Sigmoid colon (tissue), 7 donors: ENCODE results near the gene PIGN. TPM values are rescaled to one million over a fixed set of nuclear protein-coding genes. Genes with fewer than 3 reads are reported as not detected.
"Not testable (repeated sequence)": the region's sequence is repeated elsewhere in the genome, so short reads cannot be mapped to it uniquely, and the experiment has no call there.

Experiments used
- DNase-seq: peaks from one replicate; pipeline ENCODE4 v3.0.0-alpha.2; 2019
- H3K27ac ChIP-seq, 4 donors: fragments of 200-600 bp; sonication (generic); one replicate each; pipeline ENCODE4 v1.5.1; 2016 to 2019; ENCODE audit warnings: mild to moderate bottlenecking in 1 of 4
- H3K27me3 ChIP-seq, 3 donors: fragments of 200-600 bp; sonication (generic); one replicate each; pipeline ENCODE4 v1.5.1; 2019; ENCODE audit warnings: mild to moderate bottlenecking in 1 of 3
- H3K36me3 ChIP-seq, 4 donors: fragments of 200-600 bp; sonication (generic); one replicate each; pipeline ENCODE4 v1.5.1; 2016 to 2019
- H3K4me1 ChIP-seq, 4 donors: fragments of 200-600 bp; sonication (generic); one replicate each; pipeline ENCODE4 v1.5.1; 2017 to 2019
- H3K4me3 ChIP-seq, 4 donors: fragments of 200-600 bp; sonication (generic); one replicate each; pipeline ENCODE4 v1.5.1; 2017 to 2019; ENCODE audit warnings: mild to moderate bottlenecking in 2 of 4, moderate library complexity in 1 of 4
- H3K9me3 ChIP-seq, 4 donors: fragments of 200-600 bp in 3 of 4; sonication (generic) in 3 of 4; one replicate each; pipeline versions ENCODE4 v1.5.1 to v1.6.1; 2013 to 2019
- EP300 ChIP-seq, 4 donors: sonication (generic); formaldehyde crosslinking; IDR thresholded peaks; one replicate each; pipeline ENCODE4 v1.6.1; 2017; ENCODE audit warnings: antibody characterized with exemption in 4 of 4
- POLR2A ChIP-seq, 2 donors: fragments of 450-650 bp; IDR thresholded peaks; one replicate each; pipeline ENCODE4 v1.6.1; 2016; ENCODE audit warnings: antibody characterized with exemption in 2 of 2, mild to moderate bottlenecking in 2 of 2, moderate library complexity in 2 of 2
- POLR2AphosphoS5 ChIP-seq, 4 donors: sonication (generic); formaldehyde crosslinking; IDR thresholded peaks; one replicate each; pipeline ENCODE4 v1.6.1; 2017; ENCODE audit warnings: antibody characterized with exemption in 4 of 4
- WGBS, 2 donors: extraction: QIAGEN DNeasy Blood & Tissue Kit; methylation state at CpG; one replicate each; pipeline ENCODE4 v1.1.7; 2013; 5-methylcytosine and 5-hydroxymethylcytosine counted together
- intact Hi-C: fragments of 100-400 bp; cut with DNase I; formaldehyde crosslinking; loops from one replicate; pipeline ENCODE4 v1.15.1; 2023
- polyA plus RNA-seq, 3 donors: library from polyadenylated mRNA; stranded (reverse); fragments of 200-250 nt; gene quantifications; one replicate each; pipeline ENCODE4 v1.2.3, GENCODE V29; 2013
- total RNA-seq, 4 donors: library from RNA; depleted of rRNA; stranded (reverse); fragments of >200 nt; gene quantifications; one replicate each; pipeline ENCODE4 v1.1.0, GENCODE V29; 2016
- TF ChIP-seq, protein P1 (sequence below), 4 experiments: fragments of 450-650 bp in 3 of 4; fragments of 200-600 bp in 1 of 4; IDR thresholded peaks; one replicate each; pipeline ENCODE4 v1.5.1; 2016 to 2019; ENCODE audit warnings: antibody characterized with exemption in 4 of 4, mild to moderate bottlenecking in 3 of 4, moderate library complexity in 2 of 4
- donor health status: healthy with polysubstance abuse.
- donor health status: Bipolar disorder and iron deficiency.
- donor health status: healthy.

Gene PIGN
- total and polyA plus RNA-seq, 7 donors: 3.0 to 23.2 (median 18.4) TPM

GRCh38 chr18:62172298-62172697 lies 14.6 kb downstream of the PIGN start:
- DNase-seq: no peak
- no peak overlapping the region for H3K27ac ChIP-seq
- no peaks in the 10 kb centered on the region for H3K9me3 ChIP-seq
- no peak overlapping the region for H3K4me3 ChIP-seq
- no peaks in the 10 kb centered on the region for H3K4me1 ChIP-seq
- TF ChIP-seq, protein P1, sequence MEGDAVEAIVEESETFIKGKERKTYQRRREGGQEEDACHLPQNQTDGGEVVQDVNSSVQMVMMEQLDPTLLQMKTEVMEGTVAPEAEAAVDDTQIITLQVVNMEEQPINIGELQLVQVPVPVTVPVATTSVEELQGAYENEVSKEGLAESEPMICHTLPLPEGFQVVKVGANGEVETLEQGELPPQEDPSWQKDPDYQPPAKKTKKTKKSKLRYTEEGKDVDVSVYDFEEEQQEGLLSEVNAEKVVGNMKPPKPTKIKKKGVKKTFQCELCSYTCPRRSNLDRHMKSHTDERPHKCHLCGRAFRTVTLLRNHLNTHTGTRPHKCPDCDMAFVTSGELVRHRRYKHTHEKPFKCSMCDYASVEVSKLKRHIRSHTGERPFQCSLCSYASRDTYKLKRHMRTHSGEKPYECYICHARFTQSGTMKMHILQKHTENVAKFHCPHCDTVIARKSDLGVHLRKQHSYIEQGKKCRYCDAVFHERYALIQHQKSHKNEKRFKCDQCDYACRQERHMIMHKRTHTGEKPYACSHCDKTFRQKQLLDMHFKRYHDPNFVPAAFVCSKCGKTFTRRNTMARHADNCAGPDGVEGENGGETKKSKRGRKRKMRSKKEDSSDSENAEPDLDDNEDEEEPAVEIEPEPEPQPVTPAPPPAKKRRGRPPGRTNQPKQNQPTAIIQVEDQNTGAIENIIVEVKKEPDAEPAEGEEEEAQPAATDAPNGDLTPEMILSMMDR (IDR thresholded peaks at IDR 0.05): no peak
- TF ChIP-seq EP300 (IDR thresholded peaks at IDR 0.05): no peak
- TF ChIP-seq POLR2A (IDR thresholded peaks at IDR 0.05): no peak
- no peak for TF ChIP-seq POLR2AphosphoS5 (IDR thresholded peaks at IDR 0.05)
- no peaks in the 10 kb centered on the region for H3K27me3 ChIP-seq
- H3K36me3 ChIP-seq: no peaks in the 10 kb centered on the region
- intact Hi-C loops: no loop called here

GRCh38 chr18:62170857-62171256 lies 16.0 kb downstream of the PIGN start:
- WGBS, 2 donors: 96 to 98% methylated on average over 1 of the region's 1 CpG
- intact Hi-C loops: no loop called here
- no peaks in the 10 kb centered on the region for H3K27me3 ChIP-seq

DNA sequence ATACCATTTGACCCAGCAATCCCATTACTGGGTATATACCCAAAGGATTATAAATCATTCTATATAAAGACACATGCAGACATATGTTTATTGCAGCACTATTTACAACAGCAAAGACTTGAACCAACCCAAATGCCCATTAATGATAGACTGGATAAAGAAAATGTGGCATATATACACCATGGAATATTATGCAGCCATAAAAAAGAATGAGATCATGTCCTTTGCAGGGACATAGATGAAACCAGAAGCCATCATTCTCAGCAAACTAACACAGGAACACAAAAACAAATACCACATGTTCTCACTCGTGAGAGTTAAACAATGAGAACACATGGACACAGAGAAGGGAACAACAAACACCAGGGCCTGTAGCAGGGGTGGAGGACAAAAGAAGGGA lies 20.3 kb downstream of the PIGN start:
- H3K9me3 ChIP-seq, H3K4me3 ChIP-seq, H3K4me1 ChIP-seq, H3K27ac ChIP-seq, intact Hi-C loops, DNase-seq, H3K36me3 ChIP-seq, H3K27me3 ChIP-seq: not testable (repeated sequence)
- WGBS, 2 donors: 89 to 92% methylated on average over 1 of the region's 1 CpG

More at GRCh38 chr18:62170857-62171256, 16.0 kb downstream of the PIGN start:
- Histone ChIP-seq H3K4me1 (no peaks in the 10 kb centered on the region), H3K9me3 (no peaks in the 10 kb centered on the region), H3K4me3 (no peak overlapping the region), H3K36me3 (peaks cover 0 to 4% (median 0%) of the 10 kb centered on the region in 4 donors), H3K27ac (no peak overlapping the region)
- DNase-seq: no peak
- no peak for TF ChIP-seq POLR2AphosphoS5 (IDR thresholded peaks at IDR 0.05)
- TF ChIP-seq EP300 (IDR thresholded peaks at IDR 0.05): no peak
- TF ChIP-seq, protein P1 (IDR thresholded peaks at IDR 0.05): no peak
- no peak for TF ChIP-seq POLR2A (IDR thresholded peaks at IDR 0.05)

DNA sequence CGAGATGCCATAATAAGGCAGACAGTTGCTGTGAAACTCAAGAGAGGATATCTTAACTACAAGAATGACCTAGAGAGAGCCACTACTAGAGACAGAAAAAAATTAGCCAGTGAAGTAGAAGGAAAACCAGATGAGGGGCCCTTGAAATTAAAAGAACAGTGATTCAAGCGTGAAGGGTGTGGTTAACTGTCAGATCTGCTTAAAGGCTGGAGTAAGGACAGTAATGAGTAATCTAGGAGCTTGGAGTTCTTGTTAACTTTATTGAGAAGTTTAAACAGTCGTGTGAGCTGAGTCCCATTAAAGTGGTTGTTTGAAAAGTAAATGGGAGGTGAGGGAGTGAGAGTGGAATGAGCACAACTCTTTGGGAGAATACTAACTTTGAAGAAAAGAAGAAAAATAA lies 21.3 kb downstream of the PIGN start:
- TF ChIP-seq EP300 (IDR thresholded peaks at IDR 0.05) (no peak), POLR2A (IDR thresholded peaks at IDR 0.05) (no peak), POLR2AphosphoS5 (IDR thresholded peaks at IDR 0.05) (no peak)
- TF ChIP-seq, protein P1 (IDR thresholded peaks at IDR 0.05): no peak
- no peaks in the 10 kb centered on the region for H3K9me3 ChIP-seq
- H3K4me1 ChIP-seq: no peaks in the 10 kb centered on the region
- intact Hi-C loops: no loop called here
- peaks cover 0 to 11% (median 0%) of the 10 kb centered on the region in 4 donors for H3K36me3 ChIP-seq
- DNase-seq: no peak
- no peak overlapping the region for H3K27ac ChIP-seq
- WGBS, 2 donors: 47 to 79% methylated on average over 3 of the region's 3 CpGs
- H3K4me3 ChIP-seq: no peak overlapping the region
- H3K27me3 ChIP-seq: no peaks in the 10 kb centered on the region

DNA sequence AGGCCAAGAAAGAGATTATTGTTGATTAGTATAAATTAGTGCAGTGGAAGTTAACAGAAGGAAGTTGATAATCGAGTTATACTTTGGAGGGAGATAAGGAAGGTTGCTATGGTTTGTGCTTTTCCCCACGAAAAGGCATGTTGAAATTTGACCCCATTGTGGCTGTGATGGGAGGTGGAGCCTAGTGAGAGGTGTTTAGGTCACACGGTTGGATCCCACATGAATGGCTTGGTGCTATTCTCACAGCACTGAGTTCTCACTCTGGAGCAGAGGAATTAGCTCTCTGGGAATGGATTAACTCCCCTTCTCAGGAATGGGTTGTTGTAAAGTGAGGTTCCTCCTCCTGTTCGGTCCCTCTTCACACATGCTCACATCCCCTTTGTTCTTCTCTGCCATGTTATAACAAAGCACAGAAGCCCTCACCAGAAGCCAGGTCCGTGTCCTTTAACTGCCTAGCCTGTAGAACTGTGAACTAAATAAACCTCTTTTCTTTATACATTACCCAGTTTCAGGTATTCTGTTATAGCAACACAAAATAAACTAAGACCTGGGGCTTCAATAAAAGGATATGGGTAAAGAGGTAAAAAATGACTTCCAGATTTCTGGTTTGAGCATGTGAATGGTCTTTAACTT lies 21.9 kb downstream of the PIGN start:
- no peak for DNase-seq
- H3K27me3 ChIP-seq: no peaks in the 10 kb centered on the region
- peaks cover 0 to 17% (median 0%) of the 10 kb centered on the region in 4 donors for H3K36me3 ChIP-seq
- H3K4me1 ChIP-seq: no peaks in the 10 kb centered on the region
- TF ChIP-seq, protein P1 (IDR thresholded peaks at IDR 0.05): no peak
- no peak for TF ChIP-seq EP300 (IDR thresholded peaks at IDR 0.05)
- TF ChIP-seq POLR2A (IDR thresholded peaks at IDR 0.05): no peak
- TF ChIP-seq POLR2AphosphoS5 (IDR thresholded peaks at IDR 0.05): no peak
- intact Hi-C loops: no loop called here
- H3K27ac ChIP-seq: no peak overlapping the region
- H3K9me3 ChIP-seq: no peaks in the 10 kb centered on the region
- H3K4me3 ChIP-seq: no peak overlapping the region
- WGBS, 2 donors: 68 to 73% methylated on average over 5 of the region's 5 CpGs
